H1 (cell line): Measurements from ENCODE around the gene CSRP1. TPM values are rescaled to one million over a fixed set of nuclear protein-coding genes. Genes with fewer than 3 reads are reported as not detected.

Source experiments
- CBX5 ChIP-seq: fragments of 300-800, 300-1000 bp; sonication (generic); IDR thresholded peaks from 2 replicates; pipeline ENCODE4 v1.7.1; 2016; ENCODE audit warnings: antibody characterized with exemption, low read length, low read depth
- KDM5A ChIP-seq: fragments of 200-600 bp; IDR thresholded peaks from 2 replicates; pipeline ENCODE4 v1.7.1; 2012; ENCODE audit warnings: mild to moderate bottlenecking, low read length, inconsistent platforms, mixed read lengths
- SIX5 ChIP-seq: IDR thresholded peaks from 2 replicates; pipeline ENCODE4 v1.6.1; 2011; ENCODE audit warnings: mild to moderate bottlenecking, low read depth, low read length
- polyA plus RNA-seq, 7 experiments: library from polyadenylated mRNA; depleted of rRNA in 3 of 7; stranded (reverse) in 5 of 7; unstranded in 2 of 7; fragments of >200 nt in 5 of 7; fragments of 200-250 nt in 2 of 7; gene quantifications; 1 replicate in 5 of 7; 2 replicates in 1 of 7; 4 replicates in 1 of 7; pipeline versions ENCODE4 v1.2.1 to v1.2.3, GENCODE V29; 2011 to 2013; ENCODE audit warnings: missing spikeins in 2 of 7, mixed read lengths in 2 of 7
- total RNA-seq: library from RNA; stranded (reverse); fragmentation: NEBNext Ultra II Directional; extraction: Animal tissue kit (Norgen Biotek cat#: 25700); gene quantifications from 2 replicates; pipeline ENCODE4 v1.2.1, GENCODE V29; 2021

CSRP1 gene
- total and polyA plus RNA-seq, 2 of the 8 experiments (the other 6 are each of a cell fraction or from before 2014, with no cell fraction given) = 14.2 to 22.3 TPM

DNA sequence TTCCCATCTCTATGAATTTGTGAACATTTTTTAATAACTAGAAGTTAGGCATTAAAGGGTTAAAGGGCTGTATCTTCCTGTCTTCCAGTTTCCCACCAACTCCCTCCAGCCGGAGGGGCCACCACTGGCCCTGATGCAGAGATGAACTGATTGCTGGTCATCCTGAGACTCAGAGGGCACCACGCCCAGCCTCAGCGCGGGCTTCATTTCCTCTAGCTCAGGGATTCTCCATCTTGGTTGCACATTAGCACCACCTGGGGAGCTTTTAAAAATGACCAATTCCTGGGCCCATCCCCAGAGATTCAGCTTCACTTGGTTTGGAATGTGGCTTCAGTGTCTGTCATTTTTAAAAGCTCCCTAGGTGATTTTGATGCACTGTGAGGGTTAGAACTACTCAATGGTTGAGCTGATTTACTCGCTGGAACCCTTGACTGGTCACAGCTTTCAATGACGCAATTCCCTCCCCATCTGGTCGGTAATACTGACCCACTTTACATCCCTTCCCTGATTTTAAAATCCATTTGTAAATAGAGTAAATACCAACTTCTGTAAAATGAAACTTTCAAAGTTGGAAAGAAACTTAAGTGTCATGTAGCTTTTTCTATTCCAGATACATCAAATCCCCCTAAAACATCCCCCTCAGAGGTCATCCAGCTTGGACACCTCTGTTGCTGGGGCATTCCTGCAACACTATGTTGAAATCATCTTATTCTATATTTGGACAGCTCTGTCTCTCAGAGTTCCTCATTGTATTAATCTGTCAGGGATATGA, 37.1 kb upstream of the CSRP1 start (continued):
- TF ChIP-seq CBX5 (no peak), SIX5 (no peak), KDM5A (no peak)
- TF ChIP-seq, all 59 proteins: peak for 0
